ENCODE data around the gene COPS2.
"Not testable (repeated sequence)": the region's sequence is repeated elsewhere in the genome, so short reads cannot be mapped to it uniquely, and the experiment has no call there.

COPS2 gene

DNA sequence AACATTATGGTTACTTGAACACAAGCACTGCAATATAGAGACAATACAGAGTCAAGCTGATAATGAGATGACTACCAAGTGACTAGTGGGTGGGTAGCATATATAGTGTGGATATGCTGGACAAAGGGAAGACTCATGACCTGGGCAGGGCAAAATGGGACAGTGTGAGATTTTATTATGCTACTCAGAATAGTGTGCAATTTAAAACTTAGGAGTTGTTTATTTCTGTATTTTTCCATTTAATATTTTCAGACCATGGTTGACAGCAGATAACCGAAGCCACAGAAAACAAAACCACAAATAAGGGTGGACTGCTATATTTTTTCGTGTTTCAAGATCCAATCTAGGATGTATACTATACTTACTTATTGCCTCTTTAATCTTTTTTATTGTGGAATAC lies 34.2 kb upstream of the COPS2 start:
- TF ChIP-seq, protein P1, sequence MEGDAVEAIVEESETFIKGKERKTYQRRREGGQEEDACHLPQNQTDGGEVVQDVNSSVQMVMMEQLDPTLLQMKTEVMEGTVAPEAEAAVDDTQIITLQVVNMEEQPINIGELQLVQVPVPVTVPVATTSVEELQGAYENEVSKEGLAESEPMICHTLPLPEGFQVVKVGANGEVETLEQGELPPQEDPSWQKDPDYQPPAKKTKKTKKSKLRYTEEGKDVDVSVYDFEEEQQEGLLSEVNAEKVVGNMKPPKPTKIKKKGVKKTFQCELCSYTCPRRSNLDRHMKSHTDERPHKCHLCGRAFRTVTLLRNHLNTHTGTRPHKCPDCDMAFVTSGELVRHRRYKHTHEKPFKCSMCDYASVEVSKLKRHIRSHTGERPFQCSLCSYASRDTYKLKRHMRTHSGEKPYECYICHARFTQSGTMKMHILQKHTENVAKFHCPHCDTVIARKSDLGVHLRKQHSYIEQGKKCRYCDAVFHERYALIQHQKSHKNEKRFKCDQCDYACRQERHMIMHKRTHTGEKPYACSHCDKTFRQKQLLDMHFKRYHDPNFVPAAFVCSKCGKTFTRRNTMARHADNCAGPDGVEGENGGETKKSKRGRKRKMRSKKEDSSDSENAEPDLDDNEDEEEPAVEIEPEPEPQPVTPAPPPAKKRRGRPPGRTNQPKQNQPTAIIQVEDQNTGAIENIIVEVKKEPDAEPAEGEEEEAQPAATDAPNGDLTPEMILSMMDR (IDR thresholded peaks at IDR 0.05; ENCODE audit: control extremely low read depth, extremely low read depth, low read depth, missing control alignments), result no peak
- ChIA-PET CTCF (no interaction called here), POLR2A (no interaction called here)
- no peak for DNase-seq (ENCODE audit: extremely low spot score)

DNA sequence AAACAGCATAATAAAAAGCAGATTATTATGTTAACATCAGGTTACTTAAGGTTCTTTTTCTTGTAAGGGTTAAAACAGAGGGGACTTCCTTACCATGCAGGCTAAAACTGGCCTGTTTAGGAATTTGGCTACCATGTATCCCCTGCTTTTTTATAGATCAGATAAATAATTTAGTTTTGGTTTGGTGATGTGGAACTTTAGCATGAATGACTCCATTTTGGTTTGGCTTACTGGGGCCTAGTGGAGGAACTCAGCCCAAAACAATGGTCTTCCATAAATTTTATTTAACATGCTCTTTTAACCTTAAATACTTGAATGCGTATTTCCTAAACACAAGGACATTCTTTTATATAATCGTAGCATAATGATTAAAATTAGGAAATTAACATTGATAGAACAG lies 33.5 kb upstream of the COPS2 start:
- DNase-seq (ENCODE audit: extremely low spot score), result no peak
- ChIA-PET POLR2A (no interaction called here), CTCF (no interaction called here)
- TF ChIP-seq, protein P1 (IDR thresholded peaks at IDR 0.05; ENCODE audit: control extremely low read depth, extremely low read depth, low read depth, missing control alignments), result no peak

DNA sequence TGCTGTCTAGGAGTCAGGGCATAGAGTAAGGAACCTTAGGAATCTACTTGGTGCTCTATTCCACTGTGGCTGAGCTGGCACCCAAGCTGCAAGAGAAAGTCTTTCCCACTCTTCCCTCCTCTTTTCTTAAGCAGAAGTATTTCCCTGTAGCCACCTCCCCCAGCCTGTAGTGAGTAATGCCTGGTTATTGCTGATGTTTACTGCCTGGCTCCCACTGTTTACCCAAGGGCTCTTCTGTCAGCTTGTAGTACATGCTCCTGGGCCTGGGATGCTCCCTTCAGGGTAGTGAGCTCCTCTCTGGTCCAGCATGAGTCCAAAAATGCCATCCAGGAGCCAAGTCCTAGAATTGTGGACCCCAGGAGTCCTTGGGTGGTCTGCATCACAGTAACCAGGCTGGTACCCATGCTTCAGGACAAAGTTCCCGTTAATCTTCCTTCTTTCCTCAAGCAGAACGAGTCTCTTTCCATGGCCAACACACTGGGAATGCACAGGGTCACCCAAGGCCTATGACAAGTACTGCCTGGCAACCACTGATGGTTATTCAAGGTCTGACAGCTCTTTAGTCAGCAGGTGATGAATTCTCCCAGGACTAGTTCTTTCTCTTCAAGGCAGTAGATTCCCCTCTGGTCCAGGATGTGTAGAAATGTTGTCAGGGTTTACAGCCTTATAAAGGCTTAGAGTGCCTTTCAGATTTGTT lies 32.3 kb upstream of the COPS2 start:
- DNase-seq (ENCODE audit: extremely low spot score), result no peak
- TF ChIP-seq, protein P1 (IDR thresholded peaks at IDR 0.05; ENCODE audit: control extremely low read depth, extremely low read depth, low read depth, missing control alignments), result no peak
- ChIA-PET CTCF (interaction anchor here (0.9 to 1.2 kb wide), 3 partner anchors 10 to 13 kb away, joined by 3 to 4 read pairs (median 3); no protein-coding TSS in a partner anchor), POLR2A (no interaction called here)

DNA sequence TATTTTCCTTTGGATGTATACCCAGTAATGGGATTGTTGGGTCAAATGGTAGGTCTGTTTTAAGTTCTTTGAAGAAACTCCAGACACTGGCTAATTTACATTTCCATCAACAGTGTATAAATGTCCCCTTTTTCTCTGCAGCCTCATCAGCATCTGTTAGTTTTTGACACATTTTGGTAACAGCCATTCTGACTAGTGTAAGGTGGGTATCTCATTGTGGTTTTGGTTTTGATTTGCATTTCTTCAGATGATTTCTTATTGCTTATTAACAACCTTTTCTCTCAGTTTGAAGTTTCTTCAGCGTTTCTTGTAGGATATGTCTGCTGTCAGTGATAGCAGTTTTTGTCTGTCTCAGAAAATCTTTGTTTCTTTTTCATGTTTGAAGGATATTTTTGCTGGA lies 30.1 kb upstream of the COPS2 start:
- ChIA-PET CTCF (interaction anchor here (1.3 to 1.4 kb wide), 2 partner anchors 10 to 237 kb away, joined by 3 to 4 read pairs; no protein-coding TSS in a partner anchor), POLR2A (no interaction called here)
- DNase-seq (ENCODE audit: extremely low spot score), result no peak
- TF ChIP-seq, protein P1 (IDR thresholded peaks at IDR 0.05; ENCODE audit: control extremely low read depth, extremely low read depth, low read depth, missing control alignments), result no peak

DNA sequence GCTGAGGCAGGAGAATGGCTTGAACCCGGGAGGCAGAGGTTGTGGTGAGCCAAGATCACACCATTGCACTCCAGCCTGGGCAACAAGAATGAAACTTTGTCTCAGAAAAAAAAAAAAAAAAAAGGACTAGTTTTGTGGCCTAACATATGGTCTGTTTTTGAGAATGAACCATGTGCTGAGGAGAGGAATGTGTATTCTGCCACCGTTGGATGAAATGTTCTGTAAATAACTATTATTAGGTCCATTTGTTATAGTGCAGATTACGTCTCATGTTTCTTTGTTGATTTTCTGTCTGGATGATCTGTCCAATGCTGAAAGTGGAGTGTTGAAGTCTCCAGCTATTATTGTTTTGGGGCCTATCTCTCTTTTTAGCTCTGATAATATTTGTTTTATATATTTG lies 28.3 kb upstream of the COPS2 start:
- CTCF ChIA-PET; DNase-seq (ENCODE audit: extremely low spot score); POLR2A ChIA-PET: not testable (repeated sequence)

DNA sequence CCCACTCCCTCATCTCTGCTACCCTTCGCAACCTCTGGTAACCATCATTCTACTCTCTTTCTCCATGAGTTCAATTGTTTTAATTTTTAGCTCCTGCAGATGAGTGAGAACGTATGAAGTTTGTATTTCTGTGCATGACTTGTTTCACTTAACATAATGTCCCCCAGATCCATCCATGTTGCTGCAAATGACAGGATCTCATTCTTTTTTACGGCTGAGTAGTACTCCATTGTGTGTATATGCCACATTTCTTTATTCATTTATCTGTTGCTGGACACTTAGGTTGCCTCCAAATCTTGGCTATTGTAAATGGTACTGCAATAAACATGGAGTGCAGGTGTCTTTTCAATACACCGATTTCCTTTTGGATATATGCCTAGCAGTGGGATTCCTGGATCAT lies 26.7 kb upstream of the COPS2 start:
- ChIA-PET POLR2A (no interaction called here), CTCF (no interaction called here)
- DNase-seq (ENCODE audit: extremely low spot score), result no peak
- TF ChIP-seq, protein P1 (IDR thresholded peaks at IDR 0.05; ENCODE audit: control extremely low read depth, extremely low read depth, low read depth, missing control alignments), result no peak

DNA sequence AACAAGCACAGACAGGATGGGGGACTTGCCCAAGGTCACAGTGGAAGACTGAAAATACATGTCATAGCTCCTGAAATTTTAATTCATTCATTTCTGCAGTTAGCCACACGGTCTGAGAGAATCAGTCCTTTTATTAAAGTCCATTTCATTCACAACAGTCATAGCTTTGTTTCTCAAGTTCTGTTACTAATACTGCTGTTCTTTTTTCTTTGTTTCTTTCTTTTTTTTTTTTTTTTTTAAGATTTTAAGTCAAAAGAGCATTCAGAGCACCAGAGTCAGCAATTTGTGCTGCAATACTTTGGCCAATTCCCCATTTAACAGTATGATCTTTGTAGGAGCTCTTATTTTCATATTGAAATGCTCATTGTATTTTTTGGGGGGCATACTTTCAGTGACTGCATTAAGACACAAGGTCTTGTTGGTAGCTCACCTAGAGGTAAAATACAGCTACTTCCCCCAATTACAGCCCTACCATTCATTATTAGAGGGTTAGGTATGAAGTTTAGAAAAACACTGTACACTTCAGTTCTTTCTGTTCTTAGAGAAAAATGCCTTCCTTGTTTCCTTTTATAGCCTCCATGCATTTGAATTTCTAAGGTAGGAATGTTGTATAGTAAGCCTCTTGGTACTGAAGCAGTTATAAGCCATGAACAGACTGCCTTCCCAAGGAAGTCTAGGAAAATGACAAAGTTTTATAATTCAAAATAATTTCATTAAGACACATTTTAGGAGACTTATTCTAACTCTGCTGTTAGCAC lies 24.2 kb upstream of the COPS2 start:
- DNase-seq (ENCODE audit: extremely low spot score), result no peak
- CTCF ChIA-PET, result interaction anchor here (1.5 kb wide), 1 partner anchor 10 kb away, joined by 5 read pairs; the partner anchor contains the start of gene GALK2
- TF ChIP-seq, protein P1 (IDR thresholded peaks at IDR 0.05; ENCODE audit: control extremely low read depth, extremely low read depth, low read depth, missing control alignments), result no peak
- POLR2A ChIA-PET, result no interaction called here

All from GM10248 (cell line).